Suppressor macrophage (primary cell): ENCODE results near the gene ADD3.

Source experiments
- DNase-seq, 4 experiments: peaks; one replicate each; pipeline ENCODE4 v3.0.0-alpha.2; 2020 to 2022

The ADD3 gene

GRCh38 chr10:110069502-110069982, 61.8 kb downstream of the ADD3 start:
- peak in 2 of 4 experiments; percentile 36 to 55 for DNase-seq

DNA sequence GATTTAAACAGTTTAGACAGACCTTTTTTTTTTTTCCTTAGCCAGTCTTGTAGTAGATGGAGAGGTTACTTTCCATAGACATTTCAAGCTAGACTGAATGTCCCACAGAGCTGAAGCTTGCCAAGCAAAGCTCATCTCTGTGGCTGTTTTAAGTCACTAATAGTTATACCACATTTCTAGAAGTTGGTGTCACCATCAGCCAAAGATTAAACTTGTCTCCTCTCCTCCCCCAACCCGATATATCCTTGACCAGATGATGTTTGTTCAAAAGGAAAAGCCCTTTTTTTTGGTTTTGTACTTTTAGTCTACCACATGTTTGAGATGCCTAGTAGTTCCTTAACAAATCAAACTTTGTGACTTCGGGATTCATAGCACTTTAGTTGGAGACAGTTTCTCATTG, 66.1 kb downstream of the ADD3 start:
- DNase-seq: no peak

DNA sequence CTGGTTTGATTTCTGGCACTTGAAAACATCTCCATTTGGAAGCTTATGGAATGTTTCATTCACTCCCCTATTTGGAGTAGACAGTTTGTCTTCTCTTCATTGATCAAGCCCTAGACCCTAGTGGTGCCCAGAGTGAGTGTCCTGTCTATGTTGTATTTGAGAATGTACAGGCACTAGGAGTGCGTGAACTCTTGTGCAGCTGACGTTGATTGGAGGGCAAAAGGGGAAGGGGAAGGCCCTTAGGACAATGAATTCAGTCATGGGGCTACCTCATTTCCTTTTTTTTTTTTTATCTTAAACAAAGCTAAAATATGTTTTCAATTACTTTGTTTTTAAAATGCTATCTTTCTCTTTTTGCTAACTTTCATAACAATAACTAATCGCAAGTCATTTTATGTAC, 66.5 kb downstream of the ADD3 start:
- peak; percentile 61 to 79 (median 72) for DNase-seq

DNA sequence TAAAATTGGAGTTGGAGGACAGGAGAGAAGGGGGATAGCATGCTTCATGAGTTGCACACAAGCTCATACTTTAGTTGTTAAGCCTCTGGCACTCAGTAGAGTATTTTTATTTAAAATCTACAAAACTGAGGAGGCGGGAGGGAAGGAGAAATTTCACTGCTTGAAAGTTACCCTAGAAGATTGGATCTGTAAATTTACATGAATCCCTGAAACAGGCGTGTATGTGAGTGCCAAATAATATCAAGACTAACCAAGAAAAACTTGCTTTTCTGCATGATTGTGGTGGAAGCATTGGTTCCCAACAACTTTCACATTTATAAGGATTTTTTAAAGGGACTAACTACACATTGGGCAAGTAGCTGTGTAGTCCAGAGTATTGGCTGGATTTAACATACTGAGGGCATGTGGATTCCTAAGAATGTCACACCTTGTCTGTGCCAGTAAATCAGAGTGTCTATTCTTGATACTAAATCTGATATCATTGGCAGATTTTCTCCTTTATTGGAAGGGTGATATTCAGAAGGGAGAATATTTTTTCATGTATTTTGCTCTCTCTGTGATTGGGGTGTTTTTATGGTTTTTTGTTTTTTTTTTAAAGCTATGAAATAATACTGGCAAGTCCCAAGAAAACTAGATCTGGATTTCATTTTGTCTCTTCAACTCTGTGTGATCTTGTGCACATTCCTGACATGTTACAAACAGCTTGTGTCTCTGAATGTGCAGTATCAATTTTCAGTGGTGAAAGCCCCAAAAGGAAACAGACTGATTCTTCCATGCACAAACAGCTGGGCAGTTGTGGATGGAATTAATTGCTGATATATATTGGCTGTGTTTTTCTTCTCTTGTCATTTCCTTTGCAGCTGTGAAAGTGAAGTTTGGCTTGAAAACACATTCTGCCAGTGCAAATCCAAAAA, 67.2 kb downstream of the ADD3 start:
- DNase-seq: no peak

GRCh38 chr10:110075686-110076085, 67.9 kb downstream of the ADD3 start:
- no peak for DNase-seq

- peak; percentile 75 to 94 (median 86) for DNase-seq
Observed at GRCh38 chr10:110076559-110077318, 69.0 kb downstream of the ADD3 start.

DNA sequence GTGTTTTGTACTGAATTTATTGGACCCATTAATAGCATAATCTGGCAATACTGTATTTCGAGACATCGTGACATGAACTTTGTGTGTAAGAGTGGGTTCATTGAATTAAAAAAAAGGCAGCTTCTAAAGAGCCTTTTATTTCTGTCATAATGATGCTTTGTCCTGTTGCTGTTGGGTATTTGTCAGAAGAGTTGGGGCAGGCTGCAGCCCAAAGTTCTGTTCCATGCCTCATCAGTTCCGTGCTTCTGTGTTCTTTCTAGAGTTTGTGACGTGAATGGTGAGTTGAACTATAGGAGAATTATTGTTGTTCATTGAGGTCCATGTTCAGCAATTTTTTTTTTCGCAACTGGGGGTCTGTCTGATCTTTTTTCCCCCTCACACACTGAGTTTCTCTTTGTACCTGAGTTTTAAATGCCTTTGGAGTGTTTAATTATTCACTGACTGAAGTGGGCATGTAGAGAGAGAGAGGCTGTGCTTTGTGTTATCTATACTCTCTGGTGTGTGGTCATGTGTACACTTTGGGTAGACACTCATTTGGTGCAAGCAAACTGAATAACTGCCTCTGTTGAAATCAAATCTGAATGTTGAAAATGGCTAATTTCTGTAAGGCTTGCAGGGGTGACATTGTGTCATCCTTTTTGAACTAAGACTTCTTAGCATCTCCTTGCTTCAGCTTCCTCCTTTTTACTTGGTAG, 69.8 kb downstream of the ADD3 start:
- DNase-seq: peak; percentile 33 to 83 (median 62)

DNA sequence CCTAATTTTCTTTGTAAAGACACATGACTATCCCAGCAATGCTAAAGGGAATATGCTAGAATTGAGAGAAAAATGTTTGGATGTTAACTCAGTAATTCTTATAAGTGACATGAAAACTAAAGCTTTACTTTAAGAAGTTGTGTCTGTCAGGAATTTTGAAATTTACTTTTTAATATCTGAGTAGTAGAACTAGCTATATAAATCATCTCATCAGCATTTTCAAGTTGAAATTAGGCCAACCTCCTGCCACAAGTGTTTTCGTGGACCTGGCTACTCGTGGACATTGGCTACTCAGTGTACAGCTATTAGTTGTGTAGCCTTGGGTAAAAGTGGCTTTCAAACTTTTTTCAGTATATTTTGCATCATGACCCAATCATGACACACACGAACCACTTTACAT, 70.5 kb downstream of the ADD3 start:
- DNase-seq: no peak

- DNase-seq: peak; percentile 66 to 89 (median 82)
Observed at GRCh38 chr10:110081911-110082310, 74.1 kb downstream of the ADD3 start.

GRCh38 chr10:110083884-110084283, 76.1 kb downstream of the ADD3 start:
- DNase-seq: peak in 3 of 4 experiments; percentile 22 to 49 (median 26)

GRCh38 chr10:110087682-110088081, 79.9 kb downstream of the ADD3 start:
- DNase-seq: no peak

DNA sequence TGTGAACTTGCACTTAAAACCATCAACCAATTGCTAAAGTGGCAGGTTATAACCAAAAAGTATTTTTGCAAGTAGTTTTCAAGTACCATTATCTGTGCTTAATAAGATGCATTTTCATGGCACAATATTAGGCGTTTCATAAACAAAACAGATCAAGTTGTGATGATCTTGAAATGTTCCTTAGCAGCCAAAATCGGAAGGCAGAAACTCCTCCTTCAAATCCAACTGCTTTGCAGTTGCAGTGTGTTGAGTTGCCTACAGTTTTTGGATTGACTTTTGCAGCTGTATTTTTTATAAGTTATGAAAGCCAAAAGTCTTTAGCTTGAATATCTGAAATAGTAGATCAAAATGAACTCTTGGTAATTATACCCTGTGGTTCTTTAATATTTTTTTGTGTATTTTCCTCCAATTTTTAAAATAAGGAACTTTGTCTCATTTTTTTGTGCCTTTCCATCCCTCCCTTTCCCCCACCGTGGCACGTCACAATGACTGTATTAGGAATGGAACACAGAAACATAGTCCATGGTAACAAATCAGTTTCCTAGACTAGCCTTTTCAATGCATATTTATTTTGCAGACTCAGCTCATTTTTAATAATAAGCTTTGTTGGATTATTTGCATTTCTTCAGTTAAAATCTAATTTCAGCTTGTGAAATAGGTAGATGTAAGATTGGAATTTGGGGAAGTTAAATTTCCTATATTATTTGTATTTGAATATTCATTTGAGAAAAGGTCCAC, 80.8 kb downstream of the ADD3 start:
- DNase-seq: no peak

- no peak for DNase-seq
Observed at GRCh38 chr10:110091830-110092229, 84.0 kb downstream of the ADD3 start.

GRCh38 chr10:110093722-110094121, 85.9 kb downstream of the ADD3 start:
- no peak for DNase-seq

DNA sequence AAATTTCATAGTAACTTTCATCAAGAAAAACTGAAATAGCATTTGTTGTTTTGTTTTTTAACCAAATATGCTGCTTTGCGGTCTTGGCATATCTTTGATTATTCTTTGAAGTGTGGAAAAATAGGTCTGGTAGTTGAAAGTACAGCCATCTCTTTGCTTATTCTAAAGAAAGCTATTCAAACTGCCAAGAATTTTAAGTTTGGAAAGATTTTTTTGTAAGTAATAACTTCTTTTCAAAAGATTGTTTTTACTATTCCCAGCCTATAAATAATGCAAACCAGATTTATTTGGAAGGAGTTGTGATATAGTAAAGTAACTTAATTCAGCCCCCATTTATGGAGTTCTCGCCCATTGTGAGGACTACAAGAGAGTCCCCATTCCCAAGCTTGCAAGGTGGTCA, 87.0 kb downstream of the ADD3 start:
- DNase-seq: no peak

- DNase-seq: no peak
Observed at GRCh38 chr10:110101464-110102144, 93.8 kb downstream of the ADD3 start.

DNA sequence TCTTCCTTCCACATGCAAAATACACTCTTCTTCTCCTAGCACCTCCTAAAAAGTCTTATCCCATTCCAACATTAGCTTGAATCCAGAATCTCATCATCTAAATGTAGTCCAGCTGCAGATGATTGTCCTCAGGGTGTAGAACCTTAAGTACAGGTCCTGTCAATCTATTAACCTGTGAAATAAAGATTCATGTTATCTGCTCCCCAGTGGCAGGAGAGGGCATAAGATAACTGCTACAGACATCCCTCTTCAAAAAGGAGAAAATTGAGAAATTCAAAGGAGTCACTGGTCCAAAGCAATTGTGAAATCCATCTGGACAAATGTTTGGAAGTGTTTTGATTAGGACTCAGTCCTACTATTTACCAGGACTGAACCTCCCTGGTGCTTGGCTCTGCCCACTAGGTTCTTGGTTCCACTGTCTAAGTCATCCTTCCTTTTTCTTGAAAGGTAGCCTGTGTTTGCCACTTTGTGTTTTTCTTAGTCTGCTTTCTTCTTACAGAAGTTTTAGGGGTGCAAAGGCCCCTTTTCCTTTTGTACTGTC, 96.2 kb downstream of the ADD3 start:
- no peak for DNase-seq

DNA sequence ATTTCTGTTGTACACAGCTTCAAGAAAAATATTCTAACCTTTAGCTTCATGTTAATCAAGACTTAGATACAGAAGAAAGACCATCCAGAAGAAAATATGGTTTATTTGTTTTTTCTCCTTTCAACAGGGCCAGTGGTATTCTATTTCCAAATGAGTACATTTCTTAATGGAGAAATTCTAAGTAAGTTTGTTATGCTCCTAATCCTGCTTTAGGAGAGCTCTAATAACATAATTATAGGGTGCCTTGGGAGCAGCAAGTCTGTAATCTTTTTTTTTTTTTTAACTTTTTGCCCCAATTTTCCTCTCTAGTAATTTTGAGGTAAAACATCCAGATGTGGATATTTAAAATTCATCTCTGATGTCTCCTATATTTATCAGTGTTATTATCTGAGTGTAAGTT, 98.1 kb downstream of the ADD3 start:
- DNase-seq: no peak

DNA sequence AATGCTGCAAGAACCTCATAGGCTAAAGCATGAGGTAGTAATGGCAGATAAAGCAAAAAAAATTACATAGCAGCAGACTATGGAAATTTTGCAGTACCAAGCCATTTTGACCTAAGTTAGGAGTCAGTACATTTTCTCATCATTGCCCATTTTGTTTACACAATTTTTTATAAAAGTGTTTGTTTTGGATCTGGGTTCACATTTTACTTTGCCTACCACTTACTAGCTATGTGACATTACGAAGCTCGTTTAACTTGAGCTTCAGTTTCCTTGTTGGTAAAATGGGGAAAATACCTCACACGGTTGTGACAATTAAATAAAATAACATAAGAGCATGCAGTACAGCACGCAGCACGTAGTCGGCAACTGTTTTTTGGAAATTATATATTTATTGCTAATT, 99.6 kb downstream of the ADD3 start:
- no peak for DNase-seq

- no peak for DNase-seq
Observed at GRCh38 chr10:110107887-110108286, 100.1 kb downstream of the ADD3 start.

- DNase-seq: no peak
Observed at GRCh38 chr10:110109511-110109910, 101.7 kb downstream of the ADD3 start.
